Kidney glomerular epithelial cell (primary cell): Measurements from ENCODE around the gene ZNF624.
"Not testable (repeated sequence)": the region's sequence is repeated elsewhere in the genome, so short reads cannot be mapped to it uniquely, and the experiment has no call there.

ENCODE experiments used
- DNase-seq: peaks from one replicate; lab custom pipeline; 2025; lab: John Stamatoyannopoulos, UW

Gene ZNF624

DNA sequence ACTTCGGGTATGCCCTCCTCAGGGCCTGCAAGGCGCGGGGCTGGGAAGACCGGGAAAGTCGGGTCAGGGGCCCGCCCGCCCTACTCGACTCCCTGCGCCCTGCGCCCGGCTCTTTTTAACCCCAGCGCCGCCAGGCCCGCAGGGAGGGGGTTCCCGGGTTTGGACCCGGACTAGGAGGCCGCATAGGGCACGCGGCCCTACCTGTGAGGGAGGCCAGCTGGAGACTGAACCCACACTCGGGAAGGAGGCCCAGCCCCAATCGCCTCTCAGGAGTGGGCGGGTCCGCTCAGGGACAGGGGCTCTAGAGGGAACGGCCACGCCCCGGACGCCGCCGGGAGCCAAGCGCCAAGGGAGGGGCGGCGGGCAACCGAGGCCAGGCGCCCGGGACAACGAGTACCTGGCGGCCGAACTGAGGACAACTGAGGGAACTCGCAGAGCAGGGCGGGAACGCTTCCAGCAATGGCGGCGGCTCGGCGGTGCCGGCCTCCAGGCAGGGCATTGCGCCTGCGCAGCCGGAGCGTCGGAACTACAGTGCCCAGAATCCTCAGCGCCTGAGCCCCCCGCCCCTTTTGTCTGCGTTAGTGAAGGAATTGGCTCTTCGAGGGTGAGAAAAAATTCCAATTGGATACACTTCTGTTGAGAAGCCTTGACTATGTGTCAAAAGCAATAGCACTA lies at the start of gene ZNF624:
ZNF624 (minus strand) TSS at position 484 of the 675 bp plus-strand sequence.
- peak; percentile 97 for DNase-seq

GRCh38 chr17:16697603-16698002 lies 44.0 kb upstream of the ZNF624 start:
- not testable (repeated sequence) for DNase-seq

- not testable (repeated sequence) for DNase-seq
Observed at GRCh38 chr17:16690447-16690846, 36.8 kb upstream of the ZNF624 start.

GRCh38 chr17:16689731-16690281 lies 36.2 kb upstream of the ZNF624 start, which contains the start of gene CCDC144A:
Gene CCDC144A (plus strand): TSS chr17:16690241. CDS start chr17:16690401, 160 bp downstream.
- not testable (repeated sequence) for DNase-seq

DNA sequence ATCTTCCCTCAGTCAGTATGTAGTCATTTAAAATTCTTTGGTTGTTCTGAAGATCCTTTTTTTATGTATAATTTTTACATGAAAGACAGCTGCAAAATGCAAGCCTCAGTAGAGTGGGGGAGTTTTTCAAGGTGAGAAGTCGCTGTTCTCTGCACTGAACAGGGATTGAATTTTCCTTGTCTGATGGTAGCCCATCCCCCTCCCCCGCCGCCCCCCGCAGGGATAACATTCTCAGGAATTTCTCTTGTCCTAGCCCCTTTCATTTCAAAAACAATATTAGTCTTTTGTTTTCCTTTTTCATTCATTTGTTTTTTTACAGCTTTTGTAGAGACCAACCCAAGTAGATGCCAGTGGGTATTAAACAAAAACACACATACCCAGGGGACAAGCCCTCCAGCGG lies 33.5 kb upstream of the ZNF624 start:
- DNase-seq = not testable (repeated sequence)

GRCh38 chr17:16686019-16686418 lies 32.4 kb upstream of the ZNF624 start:
- DNase-seq = not testable (repeated sequence)

- not testable (repeated sequence) for DNase-seq
Observed at GRCh38 chr17:16683290-16684138, 29.9 kb upstream of the ZNF624 start.

- no peak for DNase-seq
Observed at GRCh38 chr17:16676676-16677268, 23.1 kb upstream of the ZNF624 start.

DNA sequence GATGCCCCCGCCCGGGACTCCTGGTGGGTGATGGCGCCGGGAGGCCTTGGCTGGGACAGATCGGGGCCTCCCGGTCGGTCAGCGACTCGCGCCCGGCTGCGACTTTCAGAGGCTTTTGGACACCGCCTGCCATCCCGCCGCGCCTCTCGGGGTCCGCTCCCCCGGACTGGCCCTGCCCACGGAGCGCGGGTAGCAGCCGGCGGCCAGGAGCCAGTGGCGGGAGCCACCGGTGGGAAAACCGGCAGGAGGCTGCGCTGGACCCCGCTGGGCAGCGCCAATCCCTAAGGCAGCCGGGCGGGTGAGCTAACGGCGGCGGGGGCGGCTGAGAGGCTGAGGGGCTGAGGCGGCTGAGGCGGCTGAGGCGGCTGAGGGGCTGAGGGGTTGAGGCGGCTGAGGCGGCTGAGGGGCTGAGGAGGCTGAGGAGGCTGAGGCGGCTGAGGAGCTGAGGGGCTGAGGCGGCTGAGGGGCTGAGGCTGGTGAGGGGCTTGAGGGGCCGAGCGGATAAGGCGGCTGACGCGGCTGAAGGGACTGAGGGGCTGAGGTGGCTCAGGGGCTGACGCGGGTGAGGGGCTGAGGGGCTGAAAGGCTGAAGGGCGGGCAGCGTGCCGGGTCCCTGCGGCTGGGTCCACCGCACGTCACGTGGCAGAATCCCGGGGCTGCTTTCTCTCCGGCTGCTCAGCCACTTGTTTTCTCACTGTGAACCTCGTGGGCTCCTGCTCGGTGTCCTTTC lies 13.4 kb upstream of the ZNF624 start:
- not testable (repeated sequence) for DNase-seq

GRCh38 chr17:16666553-16666906 lies 12.9 kb upstream of the ZNF624 start:
- not testable (repeated sequence) for DNase-seq

- no peak for DNase-seq
Observed at GRCh38 chr17:16662936-16663335, 9.3 kb upstream of the ZNF624 start.

GRCh38 chr17:16661217-16661616 lies 7.6 kb upstream of the ZNF624 start:
- DNase-seq = no peak

DNA sequence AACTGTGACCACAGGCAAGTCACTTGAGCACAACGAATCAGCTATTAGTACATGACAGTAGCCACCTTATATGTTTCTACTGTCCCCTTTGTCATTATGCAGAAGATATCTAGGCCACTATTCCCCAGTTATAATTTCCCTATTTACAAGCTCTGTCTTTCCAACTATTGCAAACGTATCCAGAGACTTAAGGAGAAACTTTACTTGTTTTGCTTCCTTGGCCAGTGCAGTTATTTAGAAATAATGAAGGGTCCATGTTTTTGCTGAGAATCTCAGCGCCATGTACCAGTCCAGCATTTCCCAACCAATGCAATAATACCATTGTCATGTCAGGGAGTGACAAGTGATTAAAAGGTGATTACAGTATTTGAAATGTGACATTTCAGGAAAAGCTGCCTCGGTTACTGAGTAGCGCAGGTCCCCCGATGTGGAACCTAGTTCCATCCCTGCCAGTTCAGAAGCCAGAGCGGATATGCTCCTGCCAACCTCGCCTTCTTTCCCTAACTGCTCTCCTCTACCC lies 743 bp downstream of the ZNF624 start:
- DNase-seq = no peak

- DNase-seq = no peak
Observed at GRCh38 chr17:16652252-16652651, 1.4 kb downstream of the ZNF624 start.

DNA sequence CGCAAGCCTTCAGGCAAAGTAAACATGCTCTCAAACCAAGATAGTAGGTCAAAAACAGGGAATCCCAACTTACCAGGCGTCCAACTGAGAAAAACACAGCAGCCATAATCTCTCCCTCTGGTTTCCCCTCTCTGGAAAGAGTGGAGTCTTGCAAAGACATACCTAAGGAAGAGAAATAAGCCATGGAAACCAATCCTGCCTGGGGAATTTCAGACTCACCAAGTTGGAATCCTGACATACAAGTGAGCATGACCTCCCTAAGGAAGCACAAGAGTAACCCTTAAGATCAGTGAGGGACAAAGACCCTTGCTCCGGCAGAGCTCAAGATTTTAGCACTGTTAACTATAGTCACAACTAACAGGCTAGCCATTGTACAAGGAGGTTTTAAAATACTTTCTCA lies 4.1 kb downstream of the ZNF624 start:
- DNase-seq = no peak

DNA sequence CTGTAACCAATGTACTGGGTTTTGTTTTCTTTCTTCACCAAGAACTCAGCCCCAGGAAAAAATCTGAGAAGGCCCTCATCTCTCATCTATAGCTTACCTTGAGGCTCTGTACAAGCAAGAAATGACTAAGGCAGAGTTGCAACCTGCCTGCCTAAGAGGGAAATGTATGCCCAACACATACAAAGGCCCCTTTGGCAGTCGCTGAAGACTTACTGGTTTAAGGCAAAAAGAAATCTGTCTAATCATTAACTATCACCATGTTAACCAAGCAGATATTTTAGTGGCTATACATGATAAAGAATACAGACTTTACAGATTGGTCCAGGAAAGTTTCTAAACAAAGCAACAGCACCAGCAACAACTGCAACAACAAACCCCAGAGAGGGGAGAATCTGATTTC lies 14.2 kb downstream of the ZNF624 start:
- DNase-seq = no peak

GRCh38 chr17:16623282-16623681 lies 30.4 kb downstream of the ZNF624 start:
- no peak for DNase-seq

- DNase-seq = no peak
Observed at GRCh38 chr17:16622540-16623277, 30.9 kb downstream of the ZNF624 start.

GRCh38 chr17:16617481-16618060 lies 36.1 kb downstream of the ZNF624 start:
- no peak for DNase-seq

DNA sequence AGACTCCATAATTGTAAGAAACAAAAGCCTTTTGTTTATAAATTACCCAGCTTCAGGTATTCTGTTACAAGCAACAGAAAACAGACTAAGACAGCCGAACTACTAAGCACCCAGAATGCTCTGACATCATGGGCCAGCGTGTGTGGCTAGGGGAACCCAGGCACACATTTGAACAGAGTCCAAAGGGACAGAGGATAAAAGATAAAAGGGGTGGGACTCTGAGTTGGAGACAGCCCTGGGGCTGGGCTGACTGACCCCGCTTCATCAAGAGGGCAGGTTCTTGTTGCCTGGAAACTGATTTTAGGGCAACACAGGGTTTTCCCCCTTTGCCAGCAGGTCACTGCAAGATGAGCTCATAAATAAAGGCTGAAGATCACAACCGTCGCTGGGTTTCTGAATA lies 54.1 kb downstream of the ZNF624 start:
- no peak for DNase-seq
